SKM-1 (cell line): ENCODE measurements around the gene TPK1.
"Not testable (repeated sequence)": the region's sequence is repeated elsewhere in the genome, so short reads cannot be mapped to it uniquely, and the experiment has no call there.

Experiments
- DNase-seq: peaks from one replicate; lab custom pipeline; 2025; ENCODE audit not compliant: unreplicated experiment; lab: John Stamatoyannopoulos, UW

TPK1 gene

DNA sequence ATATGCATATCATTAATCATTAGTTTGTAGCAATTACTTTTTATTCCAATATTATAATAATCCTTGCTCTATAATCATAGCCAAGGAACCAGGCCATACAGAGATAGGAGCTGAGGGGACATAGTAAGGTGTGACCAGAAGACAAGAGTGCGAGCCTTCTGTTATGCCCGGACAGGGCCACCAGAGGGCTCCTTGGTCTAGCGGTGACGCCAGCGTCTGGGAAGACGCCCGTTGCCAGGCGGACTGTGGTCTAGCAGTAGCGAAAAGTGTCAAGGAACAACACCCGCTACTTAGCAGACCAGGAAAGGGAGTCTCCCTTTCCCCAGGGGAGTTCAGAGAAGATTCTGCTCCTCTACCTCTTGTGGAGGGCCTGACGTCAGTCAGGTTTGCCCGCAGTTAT is 109.0 kb downstream of the TPK1 start:
- DNase-seq: not testable (repeated sequence)

DNA sequence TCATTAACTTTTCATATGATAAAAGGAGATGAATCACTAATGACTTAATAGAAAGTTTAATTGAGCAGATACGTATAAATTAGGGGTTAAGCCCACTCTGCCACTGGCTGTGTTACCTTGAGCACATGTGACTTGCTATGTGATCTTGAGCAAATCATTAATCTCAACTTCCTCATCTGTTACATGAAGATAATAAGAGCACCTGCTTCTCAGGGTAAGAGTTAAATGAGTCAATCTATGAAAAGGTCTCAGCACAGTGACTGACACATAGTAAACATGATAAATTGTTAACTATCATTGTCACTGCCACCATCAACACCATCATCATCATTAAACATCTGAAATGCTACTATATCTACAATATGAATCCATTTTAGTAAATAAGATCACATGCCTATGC is 110.8 kb downstream of the TPK1 start:
- DNase-seq: no peak

DNA sequence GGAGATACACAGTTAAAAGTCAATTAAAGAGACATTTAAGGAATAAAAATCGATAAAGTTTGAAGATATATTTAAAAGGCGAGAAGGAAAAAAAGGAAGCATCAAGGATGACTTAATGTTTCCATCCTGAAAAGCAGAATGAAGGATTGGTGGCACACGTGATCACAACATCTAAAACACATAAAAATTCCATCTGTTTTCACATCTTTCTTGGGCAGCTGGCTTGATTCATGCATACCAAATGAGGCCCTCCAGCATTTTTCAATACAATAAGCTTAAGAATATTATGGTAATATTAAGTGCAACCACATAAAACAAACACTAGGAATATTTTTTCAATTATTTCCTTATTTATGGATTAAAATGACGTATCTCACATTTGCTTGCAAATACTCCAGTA is 112.6 kb downstream of the TPK1 start:
- no peak for DNase-seq

DNA sequence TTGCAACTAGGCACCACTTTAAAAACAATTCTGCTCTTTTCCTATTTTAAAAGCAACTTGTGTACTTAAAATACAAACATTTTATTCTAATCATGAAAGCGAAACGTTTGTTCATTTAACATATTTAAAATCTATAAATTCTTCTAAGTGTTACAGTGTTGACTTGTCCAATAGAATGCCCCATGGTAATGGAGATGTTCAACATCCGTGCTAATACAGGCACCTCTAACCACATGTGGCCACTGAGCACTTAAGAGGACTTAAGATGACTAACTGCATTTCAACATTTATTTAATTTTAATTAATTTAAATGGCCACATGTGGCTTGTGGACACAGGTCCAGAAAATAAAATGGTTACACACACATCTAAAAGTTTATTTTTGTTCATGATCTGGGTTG is 115.1 kb downstream of the TPK1 start:
- no peak for DNase-seq

DNA sequence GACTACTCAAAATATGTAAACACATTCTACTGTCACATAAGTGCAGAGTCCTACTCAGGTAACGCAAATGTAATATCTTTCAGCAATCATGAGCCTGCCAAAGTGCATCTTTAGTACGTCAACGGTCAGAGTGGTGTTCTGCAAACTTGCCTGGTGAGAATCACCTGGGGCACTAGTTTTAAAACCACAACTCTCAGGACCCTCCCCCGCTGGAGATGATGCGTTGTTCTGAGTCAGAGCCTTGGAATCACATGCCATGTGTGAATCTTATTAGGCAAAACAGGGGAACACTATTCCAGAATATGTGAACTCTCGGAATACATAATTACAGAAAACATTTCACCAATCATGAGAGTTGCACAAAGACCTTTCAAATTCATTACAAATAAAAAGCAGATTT is 115.7 kb downstream of the TPK1 start:
- no peak for DNase-seq

DNA sequence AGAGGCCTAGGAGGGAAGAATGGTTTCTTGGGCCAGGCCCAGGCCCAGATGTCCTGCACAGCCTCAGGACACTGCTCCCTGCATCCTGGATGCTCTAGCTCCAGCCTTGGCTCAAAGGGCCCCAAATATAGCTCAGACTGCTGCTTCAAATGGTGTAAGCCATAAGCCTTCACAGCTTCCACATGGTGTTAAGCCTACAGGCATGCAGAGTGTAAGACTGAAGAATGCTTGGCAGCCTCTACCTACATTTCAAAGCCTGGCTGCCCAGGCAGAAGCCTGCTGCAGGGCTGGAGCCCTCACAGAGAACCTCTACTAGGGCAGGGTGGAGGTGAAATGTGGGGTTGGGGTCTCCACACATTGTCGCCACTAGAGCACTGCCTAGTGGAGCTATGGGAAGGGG is 118.1 kb downstream of the TPK1 start:
- DNase-seq: no peak

DNA sequence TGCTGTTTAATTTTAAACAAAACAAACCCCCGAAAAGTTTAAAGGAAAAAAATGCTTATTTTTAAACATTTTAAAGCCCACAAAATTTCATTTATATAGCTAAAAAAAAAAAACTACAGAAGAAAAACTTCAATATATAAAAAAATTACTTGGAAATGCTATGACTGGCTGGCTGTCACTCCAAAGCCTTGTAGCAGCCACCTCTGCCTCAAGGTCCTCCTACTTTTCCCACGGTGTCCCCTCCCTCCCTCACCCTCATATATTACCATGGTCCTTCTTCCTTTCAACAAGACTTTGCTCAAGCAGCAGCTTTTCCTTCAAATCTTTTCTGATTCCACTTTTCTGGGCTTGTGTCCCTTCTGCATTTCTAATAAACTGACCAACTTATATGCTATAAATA is 122.0 kb downstream of the TPK1 start:
- DNase-seq: no peak

DNA sequence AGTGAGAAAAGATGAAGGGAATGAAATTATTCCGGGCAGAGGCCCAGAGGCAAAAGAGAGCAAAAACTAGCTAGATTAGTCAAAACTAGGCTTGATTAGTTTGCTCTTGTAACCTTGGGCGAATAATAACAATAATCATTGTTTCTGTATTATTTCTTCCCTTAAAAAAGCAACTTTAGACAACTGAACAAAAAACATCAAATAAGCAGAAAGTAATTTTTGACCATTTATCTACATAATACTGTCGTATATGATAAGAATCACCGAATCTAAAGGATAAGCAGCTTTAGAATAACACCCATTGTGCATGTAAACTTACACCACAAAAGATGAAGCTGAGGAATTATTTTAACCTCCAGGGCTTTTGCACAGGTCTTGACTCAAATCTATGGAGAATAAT is 125.1 kb downstream of the TPK1 start:
- no peak for DNase-seq

DNA sequence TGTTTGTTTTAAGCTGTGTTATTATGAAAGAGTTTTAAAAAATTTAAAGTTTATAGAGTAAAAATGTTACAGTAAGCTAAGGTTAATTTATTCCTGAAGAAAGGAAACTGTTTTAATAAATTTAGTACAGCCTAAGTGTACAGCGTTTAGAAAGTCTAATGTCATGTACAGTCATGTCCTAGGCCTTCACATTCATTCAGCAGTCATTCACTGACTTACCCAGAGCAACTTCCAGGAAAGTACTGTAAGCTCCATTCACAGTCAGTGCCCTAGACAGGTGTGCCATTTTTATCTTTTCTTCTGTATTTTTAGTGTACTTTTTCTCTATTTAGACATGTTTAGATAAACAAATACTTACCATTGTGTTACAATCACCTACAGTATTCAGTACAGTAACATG is 126.8 kb downstream of the TPK1 start:
- no peak for DNase-seq

DNA sequence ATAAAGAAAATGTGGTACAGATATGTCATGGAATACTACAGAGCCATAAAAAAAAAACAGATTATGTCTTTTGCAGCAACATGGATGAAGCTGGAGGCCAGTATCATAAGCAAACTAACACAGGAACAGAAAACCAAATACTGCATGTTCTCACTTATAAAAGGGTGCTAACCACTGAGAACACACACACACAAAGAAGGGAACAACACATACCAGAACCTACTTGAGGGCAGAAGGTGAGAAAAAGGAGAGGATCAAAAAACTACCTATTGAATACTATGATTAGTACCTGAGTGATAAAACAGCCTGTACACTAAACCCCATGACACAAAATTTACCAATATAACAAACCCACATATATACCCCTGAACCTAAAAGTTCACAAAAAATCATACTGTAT is 144.6 kb downstream of the TPK1 start:
- DNase-seq: no peak

DNA sequence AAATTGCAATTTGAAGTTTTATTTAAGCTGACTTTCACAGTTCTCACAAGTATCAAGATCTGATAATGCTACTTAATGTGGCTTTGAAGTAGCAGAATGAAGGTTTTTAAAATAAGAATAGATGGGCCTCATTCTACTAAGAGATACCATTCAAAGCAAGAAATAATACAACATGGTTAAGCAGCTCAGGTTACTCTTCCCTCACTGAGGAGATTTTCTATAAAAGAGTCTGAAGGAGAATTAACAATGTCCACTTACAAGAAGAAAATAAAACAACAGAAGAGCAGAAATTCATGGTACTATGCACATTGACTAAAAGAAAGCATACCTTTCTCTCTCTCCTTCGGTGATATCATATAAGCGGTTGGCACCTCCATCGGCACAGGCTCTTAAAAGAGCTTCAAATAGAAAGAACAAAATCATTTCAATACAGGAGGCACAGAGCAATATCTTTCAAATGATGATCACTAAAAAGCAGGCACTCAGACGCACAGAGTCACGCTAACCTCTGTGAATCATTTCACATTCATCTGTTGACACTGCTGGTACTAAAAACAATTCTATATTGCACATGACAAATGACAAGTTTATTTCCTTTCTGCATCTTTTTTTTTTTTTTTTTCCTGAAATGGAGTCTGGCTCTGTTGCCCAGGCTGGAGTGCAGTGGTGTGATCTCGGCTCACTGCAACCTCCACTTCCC is 153.1 kb downstream of the TPK1 start:
- no peak for DNase-seq

DNA sequence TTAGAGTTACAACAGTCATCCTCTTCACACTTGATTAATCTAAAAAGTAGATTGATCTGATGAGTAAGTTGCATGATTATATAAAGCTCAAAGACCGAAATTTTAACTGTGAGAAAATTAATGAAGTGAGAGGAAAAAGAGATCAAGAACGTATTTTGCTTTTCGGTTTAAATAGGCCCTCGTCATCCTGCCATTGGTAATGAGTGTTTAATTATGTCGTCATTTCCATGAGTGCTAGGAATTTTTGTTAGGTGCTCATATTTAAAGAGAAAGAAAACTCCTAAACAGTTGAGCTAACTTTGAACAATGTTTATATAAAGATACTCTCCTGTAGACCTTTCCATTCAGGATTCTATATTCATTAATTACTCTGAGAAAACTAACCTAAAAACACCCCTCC is 159.4 kb downstream of the TPK1 start:
- DNase-seq: no peak

DNA sequence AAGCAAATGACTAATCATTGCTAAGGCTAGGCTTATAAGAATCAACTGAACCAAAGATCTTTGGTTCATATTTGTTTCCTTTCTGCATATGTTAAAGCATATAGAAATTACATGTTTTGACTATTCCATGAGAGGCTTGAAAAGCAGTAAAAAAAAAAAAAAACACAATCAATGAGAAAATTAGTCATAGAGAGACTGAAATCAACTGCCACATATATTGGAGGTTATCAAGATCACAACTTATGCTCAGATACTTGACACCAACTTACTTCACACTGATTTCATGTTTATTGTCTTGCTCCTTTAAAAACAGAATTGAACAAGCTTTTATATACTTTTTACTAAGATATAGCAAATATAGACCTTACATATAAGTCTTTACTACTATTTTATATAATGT is 161.3 kb downstream of the TPK1 start:
- no peak for DNase-seq

DNA sequence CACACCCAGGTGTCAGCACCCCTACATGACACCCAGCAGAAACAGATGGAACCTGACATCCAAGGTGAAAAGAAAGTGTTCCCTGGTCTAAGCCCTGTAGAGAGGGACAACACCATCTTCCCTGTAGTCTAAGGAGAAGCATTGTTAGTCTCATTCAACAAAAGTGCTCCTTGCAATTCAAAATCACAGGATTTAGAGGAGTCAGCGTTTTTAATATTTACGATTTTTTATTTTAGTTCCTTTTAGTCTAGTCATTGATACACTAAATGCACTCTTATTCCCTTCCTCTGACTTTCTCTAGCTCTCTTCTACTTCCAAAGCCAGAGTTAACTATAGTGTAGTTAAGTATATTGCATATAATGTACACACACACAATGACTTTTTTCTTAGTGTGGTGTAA is 163.0 kb downstream of the TPK1 start:
- no peak for DNase-seq

DNA sequence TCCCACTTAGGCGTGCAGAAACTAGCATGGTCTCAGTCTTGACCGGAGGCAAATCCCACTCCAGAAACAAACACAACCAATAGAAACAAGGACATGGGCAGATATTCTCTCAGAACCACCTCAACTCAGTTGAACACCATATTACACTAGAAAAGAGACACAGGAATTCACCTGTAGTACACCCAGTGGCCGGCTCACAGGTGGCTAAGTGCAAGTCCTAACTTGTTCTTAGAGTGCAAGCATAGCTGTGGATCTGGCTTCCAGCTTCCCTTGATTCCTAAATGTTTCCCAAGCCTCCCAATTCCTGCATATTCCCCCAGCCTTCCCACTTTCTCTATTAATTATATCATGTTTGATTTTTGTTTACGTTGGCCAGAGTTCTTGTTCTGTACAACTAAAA is 164.4 kb downstream of the TPK1 start:
- DNase-seq: no peak

DNA sequence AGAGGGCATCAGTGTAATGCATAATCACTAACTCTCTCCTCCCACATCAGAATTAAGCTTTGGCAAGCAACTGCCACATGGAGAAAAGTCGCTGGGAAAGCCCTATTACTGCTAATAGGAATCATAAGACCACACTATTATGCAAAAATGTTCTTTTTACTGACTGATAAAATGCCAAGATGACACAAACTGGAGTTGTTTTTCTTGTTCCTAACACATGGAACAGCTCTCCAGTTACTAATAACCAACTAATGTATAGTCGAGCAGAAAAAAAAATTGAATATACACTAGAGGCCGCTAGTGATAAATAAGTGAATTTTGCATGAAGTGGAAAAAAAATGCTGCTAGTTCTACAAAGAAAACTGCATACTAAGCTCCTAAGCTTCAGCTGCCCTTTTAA is 165.6 kb downstream of the TPK1 start:
- no peak for DNase-seq

DNA sequence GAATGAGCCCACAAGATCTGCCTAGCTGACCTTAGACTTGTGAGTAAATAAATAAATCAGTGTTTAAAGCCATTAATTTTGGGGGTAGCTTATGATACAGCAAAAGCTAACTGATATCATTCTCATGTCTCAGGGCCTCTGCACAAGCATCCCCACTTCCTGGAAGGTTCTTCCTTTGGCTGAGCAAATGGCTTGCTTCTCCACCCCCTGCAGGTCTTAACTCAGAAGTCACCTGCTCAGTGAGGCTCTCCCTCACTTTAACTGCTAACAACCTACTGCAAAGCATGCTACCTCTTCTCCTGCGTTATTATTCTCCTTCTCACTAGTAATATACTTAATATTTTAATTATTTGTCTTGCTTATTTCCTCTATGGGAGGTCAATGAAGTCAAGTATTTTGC is 167.3 kb downstream of the TPK1 start:
- no peak for DNase-seq

DNA sequence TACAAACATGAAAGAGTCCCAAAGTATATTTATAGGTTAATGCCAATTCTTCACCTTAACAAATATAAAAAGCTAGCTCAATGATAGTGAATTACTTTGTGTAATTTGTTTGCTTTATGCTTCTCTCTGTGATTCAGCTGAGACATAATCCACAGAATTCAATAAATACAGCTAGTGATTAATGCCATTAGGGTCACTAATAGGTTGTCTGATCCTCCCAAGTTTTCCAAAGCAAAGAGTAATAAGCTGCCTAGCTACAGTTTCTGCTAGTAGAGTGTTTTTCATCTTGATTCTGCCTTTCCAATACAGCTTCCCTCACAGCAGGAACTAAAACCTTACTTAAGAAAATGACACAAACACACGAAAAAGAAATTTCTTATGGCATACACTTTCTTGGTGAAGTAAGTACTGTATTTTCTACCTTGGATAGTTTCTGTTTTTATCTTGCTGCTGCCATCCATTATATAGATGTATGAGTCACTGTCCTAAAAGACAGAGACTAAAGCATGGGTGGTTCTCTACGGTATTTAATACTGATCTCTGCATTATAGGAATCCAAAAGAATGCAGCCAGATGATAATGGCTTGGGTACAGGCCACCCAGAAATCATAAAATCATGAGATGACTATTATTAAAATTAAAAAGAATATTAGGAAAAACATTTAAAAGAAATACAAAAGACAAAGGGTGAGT is 170.0 kb downstream of the TPK1 start:
- no peak for DNase-seq

DNA sequence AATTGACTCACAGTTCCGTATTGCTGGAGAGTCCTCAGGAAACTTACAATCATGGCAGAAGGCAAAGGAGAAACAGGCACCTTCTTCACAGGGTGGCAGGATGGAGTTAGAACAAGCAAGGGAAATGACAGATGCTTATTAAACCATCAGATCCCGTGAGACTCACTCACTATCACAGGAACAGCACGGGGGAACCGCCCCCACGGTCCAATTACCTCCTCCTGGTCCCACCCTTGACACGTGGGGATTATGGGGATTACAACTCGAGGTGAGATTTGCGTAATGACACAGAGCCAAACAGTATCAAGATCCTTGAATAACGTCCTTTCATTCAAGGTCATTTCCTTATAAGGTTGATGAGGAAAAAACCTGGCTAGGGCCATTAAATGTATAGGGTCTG is 176.6 kb downstream of the TPK1 start:
- no peak for DNase-seq

DNA sequence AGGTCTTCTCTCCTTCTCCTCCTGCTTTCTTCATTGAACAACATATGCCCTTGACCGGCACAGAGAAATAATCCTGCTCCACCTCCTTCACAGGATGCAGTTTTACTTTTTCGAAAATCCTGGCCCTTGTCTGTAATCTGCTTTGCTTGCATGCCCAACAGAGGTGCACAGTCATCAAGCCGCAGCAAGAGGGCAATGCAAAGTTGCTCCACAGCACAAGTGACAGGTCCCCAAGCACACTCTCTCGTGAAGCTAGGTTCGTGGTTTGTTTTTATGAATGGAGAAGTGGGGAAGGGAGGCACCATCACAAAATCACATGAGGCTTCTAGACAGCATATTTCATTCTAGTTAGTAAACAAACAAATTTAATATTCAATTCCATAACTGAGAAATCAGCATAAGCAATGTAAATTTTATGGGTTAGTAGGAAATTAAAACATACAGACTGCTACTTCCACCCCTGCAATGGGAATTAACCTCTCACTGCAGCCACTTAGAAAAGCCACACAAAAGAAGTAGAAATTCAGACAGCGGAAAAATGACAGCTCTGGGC is 178.8 kb downstream of the TPK1 start:
- DNase-seq: no peak

DNA sequence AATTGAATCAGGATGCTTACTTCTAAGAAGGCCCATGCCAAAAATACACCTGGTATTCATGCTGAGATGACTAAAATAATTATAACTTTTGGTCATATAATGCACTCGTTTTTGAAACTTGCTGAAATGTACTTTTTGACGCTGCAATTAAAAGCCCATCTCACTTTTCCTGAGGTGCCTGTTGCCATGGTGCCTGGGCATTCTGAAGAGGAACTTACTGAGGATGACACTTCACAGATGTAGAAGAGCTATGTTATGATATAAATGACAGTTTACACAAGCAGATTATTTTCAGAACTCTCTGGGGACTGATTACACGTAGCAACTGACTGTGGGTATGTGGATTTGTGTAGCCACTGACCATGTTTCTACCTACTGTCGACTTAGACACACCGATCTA is 182.4 kb downstream of the TPK1 start:
- no peak for DNase-seq

DNA sequence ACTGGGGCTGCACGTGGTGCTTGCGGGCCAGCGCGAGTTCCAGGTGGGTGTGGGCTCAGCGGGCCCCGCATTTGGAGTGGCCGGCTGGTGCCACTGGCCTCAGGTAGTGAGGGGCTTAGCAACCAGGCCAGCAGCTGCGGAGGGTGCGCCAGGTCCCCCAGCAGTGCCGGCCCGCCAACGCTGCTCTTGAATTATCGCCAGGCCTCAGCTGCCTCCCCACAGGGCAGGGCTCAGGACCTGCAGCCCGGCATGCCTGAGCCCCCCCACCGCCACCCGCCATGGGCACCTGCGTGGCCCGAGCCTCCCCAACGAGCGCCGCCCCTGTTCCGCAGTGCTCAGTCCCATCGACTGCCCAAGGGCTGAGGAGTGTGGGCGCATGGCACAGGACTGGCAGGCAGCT is 185.4 kb downstream of the TPK1 start:
- no peak for DNase-seq

DNA sequence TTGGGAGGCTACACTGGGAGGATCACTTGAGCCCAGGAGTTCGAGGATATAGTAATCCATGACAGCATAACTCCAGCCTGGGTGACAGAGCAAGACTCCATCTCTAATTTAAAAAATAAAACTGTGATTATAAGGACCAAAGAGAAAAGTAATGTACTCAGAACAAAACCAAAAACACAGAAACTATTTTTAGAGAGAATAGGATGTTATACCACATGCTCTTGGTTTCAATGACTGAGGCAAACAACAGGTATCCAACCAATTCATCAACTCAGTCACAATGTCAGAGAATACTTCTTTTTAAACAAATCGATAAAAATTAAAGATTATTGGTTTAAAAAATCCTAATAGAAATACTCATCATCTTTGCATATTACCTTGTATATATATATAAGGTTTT is 186.7 kb downstream of the TPK1 start:
- no peak for DNase-seq
